Immature natural killer cell (primary cell): ENCODE data around the gene RASL12. TPM values are rescaled to one million over a fixed set of nuclear protein-coding genes. Genes with fewer than 3 reads are reported as not detected.
A peak's percentile ranks its signal among the peaks of the same experiment; 100 is the strongest.

Experiments
- DNase-seq, 3 donors: peaks; one replicate each; pipeline ENCODE4 v3.0.0; 2022; ENCODE audit warnings: mixed read lengths in 1 of 3
- H3K27ac Mint-ChIP-seq, 6 donors: one replicate each; pipeline ENCODE4 v1.8.0; 2020; ENCODE audit warnings: mixed read lengths in 6 of 6, mild to moderate bottlenecking in 5 of 6, inconsistent platforms in 4 of 6, moderate library complexity in 3 of 6
- H3K27me3 Mint-ChIP-seq, 3 donors: one replicate each; pipeline ENCODE4 v1.8.0; 2020 to 2021; ENCODE audit warnings: low read depth in 3 of 3, mild to moderate bottlenecking in 3 of 3, mixed read lengths in 3 of 3, moderate library complexity in 3 of 3, inconsistent platforms in 1 of 3
- H3K36me3 Mint-ChIP-seq, 3 donors: one replicate each; pipeline ENCODE4 v1.8.0; 2020; ENCODE audit warnings: mixed read lengths in 3 of 3, inconsistent platforms in 2 of 3, mild to moderate bottlenecking in 2 of 3
- H3K4me1 Mint-ChIP-seq, 2 donors: one replicate each; pipeline ENCODE4 v1.8.0; 2020; ENCODE audit warnings: inconsistent platforms in 2 of 2, mild to moderate bottlenecking in 2 of 2, mixed read lengths in 2 of 2, moderate library complexity in 1 of 2
- H3K4me3 Mint-ChIP-seq, 5 donors: one replicate each; pipeline ENCODE4 v1.8.0; 2020; ENCODE audit warnings: mild to moderate bottlenecking in 5 of 5, mixed read lengths in 5 of 5, inconsistent platforms in 3 of 5, moderate library complexity in 3 of 5
- H3K9me3 Mint-ChIP-seq, 6 donors: one replicate each; pipeline ENCODE4 v1.8.0; 2020; ENCODE audit warnings: mild to moderate bottlenecking in 6 of 6, mixed read lengths in 6 of 6, inconsistent platforms in 4 of 6, moderate library complexity in 3 of 6
- polyA plus RNA-seq, 3 donors: library from polyadenylated mRNA; unstranded; fragments of 300-500 nt; fragmentation: Illumina TruSeq; gene quantifications; one replicate each; pipeline ENCODE4 v1.2.3, GENCODE V29; 2021

The RASL12 gene
- polyA plus RNA-seq, 3 donors from 2014 or later: not detected

DNA sequence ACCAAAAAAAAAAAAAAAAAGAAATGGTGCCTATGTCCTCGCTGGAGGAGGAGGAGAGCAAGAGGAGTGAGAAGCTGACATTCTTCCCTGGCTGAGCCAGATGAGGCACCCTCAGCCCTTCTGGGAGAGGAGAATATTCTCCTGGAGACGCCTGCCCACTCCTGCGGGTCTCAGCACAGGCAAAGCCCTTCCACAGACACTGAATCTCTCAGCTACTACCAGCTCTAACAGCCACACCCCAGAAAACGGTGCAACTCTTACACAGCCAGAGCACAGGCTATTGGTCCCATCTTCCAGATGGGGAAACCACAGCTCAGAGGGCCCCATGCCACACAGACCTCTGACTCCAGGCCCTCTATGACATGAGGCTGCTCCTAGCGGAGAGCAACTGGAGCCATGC lies 5.7 kb downstream of the RASL12 start:
- Mint-ChIP-seq H3K4me3 (no peak overlapping the region), H3K27me3 (peaks cover 6 to 8% (median 6%) of the 10 kb centered on the region in 3 donors), H3K27ac (no peak overlapping the region), H3K4me1 (peaks cover 0 to 1% of the 10 kb centered on the region in 2 donors), H3K9me3 (no peaks in the 10 kb centered on the region), H3K36me3 (no peaks in the 10 kb centered on the region)
- DNase-seq: no peak

DNA sequence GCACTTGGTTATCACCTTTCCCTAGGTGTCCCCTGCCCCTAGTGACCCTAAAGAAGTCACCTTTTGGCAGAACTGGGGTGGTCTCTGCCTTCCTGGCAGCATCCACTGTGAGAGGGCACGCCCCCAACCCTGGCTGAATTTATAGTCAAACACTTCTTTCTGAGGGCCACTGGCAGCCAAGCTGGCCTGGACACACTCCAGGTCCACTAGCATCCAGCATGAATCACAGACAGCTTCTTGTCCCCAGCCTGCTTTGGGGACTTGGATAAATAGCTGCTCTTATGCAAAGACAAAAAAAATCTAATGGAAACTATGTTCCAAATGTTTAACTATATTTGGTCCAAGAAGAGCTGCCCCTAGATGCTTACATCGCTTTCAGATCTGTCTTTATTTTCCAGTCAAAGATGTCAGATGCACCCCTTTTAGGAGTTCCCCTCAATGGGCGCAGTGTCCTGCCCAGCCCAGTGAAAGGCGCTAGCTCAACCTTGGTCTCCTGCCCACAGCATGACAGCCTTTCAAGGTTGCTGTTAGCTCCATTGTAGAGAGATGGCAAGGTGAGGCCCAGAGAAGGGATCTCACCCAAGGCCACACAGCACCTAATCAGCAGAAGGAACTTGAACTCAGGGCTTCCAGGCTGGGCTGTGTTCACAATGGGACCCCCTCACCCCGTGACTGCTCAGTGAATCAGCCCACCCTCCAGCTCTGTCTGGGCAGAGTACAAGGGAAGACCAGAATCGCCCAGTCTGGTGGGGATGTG lies 7.0 kb downstream of the RASL12 start:
- no peaks in the 10 kb centered on the region for H3K36me3 Mint-ChIP-seq
- no peak overlapping the region for H3K27ac Mint-ChIP-seq
- no peaks in the 10 kb centered on the region for H3K4me1 Mint-ChIP-seq
- H3K27me3 Mint-ChIP-seq: peaks cover 5 to 6% (median 5%) of the 10 kb centered on the region in 3 donors
- no peak overlapping the region for H3K4me3 Mint-ChIP-seq
- DNase-seq: no peak
- no peaks in the 10 kb centered on the region for H3K9me3 Mint-ChIP-seq

DNA sequence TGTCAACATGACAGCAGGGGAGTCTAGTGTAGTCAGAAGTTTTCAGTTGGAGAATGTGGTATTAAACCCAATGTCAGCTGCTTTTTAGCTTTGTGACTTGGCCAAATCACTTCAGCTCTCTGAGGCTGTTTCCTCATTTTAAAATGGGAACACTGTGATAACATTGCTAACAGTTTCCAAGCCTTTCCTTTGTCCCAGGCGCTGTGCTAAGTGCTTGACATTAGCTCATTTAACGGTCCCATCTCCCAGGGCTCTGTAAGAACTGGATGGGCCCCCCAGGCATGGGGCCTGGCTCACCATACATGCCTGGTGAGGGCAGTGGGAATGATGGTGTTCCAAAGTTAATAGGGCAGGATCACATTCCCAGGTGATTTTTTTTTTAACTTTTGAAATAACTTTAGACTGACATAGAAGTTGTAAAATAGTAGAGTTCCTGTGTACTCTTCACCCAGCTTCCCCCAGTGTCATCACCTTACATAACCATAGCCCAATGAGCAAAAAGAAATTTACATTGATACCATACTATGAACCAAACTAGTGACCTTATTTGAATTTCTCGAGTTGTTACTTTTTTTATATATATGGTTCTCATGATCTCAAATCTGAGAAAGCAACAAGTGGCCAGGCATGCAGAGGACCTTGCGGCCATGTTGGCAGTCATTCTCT lies 7.7 kb downstream of the RASL12 start:
- H3K4me1 Mint-ChIP-seq: no peaks in the 10 kb centered on the region
- no peak overlapping the region for H3K27ac Mint-ChIP-seq
- no peaks in the 10 kb centered on the region for H3K36me3 Mint-ChIP-seq
- no peaks in the 10 kb centered on the region for H3K9me3 Mint-ChIP-seq
- no peak for DNase-seq
- no peak overlapping the region for H3K4me3 Mint-ChIP-seq
- H3K27me3 Mint-ChIP-seq: peaks cover 2 to 3% (median 3%) of the 10 kb centered on the region in 3 donors

DNA sequence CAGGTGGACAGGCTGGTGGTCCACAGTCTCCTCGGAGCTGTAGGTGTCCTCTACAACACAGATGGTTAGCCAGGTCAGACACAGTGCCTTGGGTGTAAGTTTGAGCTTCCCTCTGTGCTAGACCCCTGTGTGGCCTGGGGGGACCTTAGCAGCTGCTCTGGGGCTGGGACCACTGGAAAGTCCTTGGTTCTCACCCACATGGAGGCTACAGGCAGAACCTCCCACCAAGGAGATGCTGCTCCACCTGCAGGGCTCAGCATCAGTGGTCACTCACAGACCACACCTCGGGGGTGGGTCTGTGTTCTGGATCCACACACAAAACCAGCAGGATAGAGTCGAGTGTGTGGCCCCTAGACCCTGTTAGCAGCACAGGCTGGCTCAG lies 8.4 kb downstream of the RASL12 start:
- no peaks in the 10 kb centered on the region for H3K4me1 Mint-ChIP-seq
- peaks cover 2 to 3% (median 3%) of the 10 kb centered on the region in 3 donors for H3K27me3 Mint-ChIP-seq
- no peak overlapping the region for H3K4me3 Mint-ChIP-seq
- H3K36me3 Mint-ChIP-seq: no peaks in the 10 kb centered on the region
- no peak for DNase-seq
- no peak overlapping the region for H3K27ac Mint-ChIP-seq
- no peaks in the 10 kb centered on the region for H3K9me3 Mint-ChIP-seq

DNA sequence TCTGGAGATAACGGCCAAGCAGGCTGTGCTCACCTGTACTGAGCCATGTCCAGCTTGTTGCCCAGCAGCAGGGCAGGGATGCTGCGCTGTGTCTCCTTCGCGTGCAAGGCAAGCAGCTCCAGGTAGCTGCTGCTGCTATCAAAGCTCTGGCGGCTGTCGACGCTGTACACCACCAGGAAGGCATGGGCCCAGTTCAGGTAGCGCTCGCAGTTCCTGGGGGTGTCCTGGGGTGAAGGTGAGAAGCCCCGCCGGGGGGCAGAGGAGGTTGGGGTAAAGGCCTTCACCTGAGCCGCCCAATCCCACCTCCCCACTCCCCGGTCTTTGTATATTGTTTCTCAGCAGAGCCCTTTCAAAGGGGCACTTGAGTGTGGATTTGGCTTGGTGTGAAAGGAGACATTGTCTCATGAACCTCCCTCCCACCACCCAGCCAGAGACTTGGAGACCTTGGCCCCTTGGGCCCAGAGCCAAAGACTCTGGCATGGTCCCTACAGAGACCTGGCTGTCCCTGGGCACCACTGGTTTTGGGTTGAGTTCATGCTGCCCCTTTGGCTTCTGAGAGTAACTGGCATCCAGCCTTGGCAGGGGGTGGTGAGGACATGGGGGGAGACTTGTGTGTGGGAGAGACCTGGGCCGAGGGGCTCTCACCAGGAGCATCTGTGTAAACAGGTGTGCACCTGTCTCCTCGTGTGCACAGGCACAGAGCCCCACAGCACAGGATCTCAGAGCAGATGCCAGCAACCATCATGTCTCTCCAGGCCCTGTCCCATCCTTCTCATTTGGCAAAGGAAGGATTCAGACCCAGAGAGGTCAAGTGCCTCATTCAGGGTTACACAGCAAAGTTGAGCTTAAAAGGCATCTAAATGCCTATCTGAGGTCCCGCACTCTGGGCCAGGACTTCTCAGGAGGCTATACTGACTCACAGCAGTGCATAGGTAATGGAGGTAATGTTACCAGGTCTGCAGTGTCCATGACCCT lies 9.1 kb downstream of the RASL12 start:
- Mint-ChIP-seq H3K36me3 (no peaks in the 10 kb centered on the region), H3K4me1 (no peaks in the 10 kb centered on the region), H3K4me3 (no peak overlapping the region), H3K27me3 (peaks cover 2 to 3% (median 3%) of the 10 kb centered on the region in 3 donors), H3K9me3 (no peaks in the 10 kb centered on the region), H3K27ac (no peak overlapping the region)
- no peak for DNase-seq

DNA sequence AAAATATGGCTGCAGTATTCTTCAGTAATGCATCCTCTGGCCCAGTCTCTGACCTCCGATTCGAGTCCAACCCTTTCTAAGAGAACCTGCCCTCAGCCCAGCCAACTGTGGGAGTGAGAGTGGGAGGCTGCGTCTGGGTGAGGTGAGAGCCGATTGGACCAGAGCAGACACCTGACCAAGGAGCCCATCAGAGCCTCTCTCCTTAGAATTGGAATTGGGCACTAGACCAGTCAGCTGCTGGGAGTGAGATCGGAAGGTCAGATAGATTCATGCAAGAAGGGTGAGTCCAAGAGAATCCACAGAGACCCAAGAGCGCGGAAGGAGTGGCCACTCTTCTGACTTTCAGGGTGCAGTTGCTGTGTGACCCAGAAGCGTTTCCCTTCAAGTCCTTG lies 10.2 kb downstream of the RASL12 start:
- no peaks in the 10 kb centered on the region for H3K4me1 Mint-ChIP-seq
- no peaks in the 10 kb centered on the region for H3K9me3 Mint-ChIP-seq
- H3K27ac Mint-ChIP-seq: no peak overlapping the region
- H3K4me3 Mint-ChIP-seq: no peak overlapping the region
- H3K27me3 Mint-ChIP-seq: peaks cover 0 to 3% (median 0%) of the 10 kb centered on the region in 3 donors
- no peaks in the 10 kb centered on the region for H3K36me3 Mint-ChIP-seq
- no peak for DNase-seq

DNA sequence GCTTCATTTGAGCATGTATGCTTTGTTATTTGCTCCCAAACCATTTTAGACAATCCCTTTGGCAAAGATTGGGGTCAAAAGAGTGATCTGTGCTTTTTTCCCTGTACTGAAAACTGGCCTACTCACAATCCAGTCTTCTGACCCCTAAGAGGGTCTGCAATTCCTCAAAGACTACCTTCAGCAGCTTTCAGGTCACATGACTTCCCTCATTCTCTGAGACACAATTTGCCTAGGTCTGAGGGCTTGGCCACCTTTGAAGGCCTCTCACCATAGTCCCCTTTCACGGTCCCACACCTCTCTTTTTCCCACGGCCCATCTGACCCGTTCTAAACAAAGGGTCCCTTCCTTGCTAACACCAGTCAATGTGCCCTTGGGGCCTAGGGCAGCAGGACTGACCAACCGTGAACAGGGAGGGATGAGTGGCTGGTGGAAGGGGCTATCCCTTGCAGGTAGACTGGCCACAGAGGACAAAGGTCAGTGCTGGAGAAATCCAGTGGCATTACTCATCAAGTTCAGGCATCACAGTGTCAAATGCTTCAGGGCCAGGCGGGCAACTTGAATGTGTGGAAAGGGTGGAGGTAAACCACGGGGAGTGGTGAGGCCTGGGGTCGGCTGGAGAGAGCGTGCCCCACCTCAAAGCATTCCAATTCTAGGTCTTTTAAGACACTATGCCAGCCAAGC lies 10.8 kb downstream of the RASL12 start:
- no peaks in the 10 kb centered on the region for H3K36me3 Mint-ChIP-seq
- H3K27ac Mint-ChIP-seq: no peak overlapping the region
- DNase-seq: no peak
- H3K4me3 Mint-ChIP-seq: no peak overlapping the region
- peaks cover 0 to 1% (median 0%) of the 10 kb centered on the region in 3 donors for H3K27me3 Mint-ChIP-seq
- H3K9me3 Mint-ChIP-seq: no peaks in the 10 kb centered on the region
- H3K4me1 Mint-ChIP-seq: no peaks in the 10 kb centered on the region

DNA sequence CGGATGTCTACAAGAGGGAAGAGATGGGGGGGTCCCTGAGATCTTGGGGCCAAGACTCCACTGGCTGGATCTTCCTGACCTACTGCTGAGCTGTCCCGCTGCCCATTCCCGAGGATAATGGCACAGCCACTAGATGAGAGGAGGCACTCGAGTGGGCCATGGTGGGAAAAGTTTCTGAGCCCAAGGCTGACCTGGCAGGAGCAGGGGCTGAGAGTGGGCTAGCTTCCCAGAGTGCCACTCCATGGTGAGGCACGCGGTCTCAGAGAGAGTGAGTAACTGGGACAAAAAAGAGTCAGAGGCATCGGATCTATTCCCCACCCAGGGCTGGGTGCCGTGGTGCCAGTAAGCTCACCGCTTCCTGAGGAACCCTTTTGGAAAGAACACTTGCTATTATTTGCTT lies 11.7 kb downstream of the RASL12 start:
- no peaks in the 10 kb centered on the region for H3K9me3 Mint-ChIP-seq
- H3K27ac Mint-ChIP-seq: no peak overlapping the region
- no peaks in the 10 kb centered on the region for H3K4me1 Mint-ChIP-seq
- DNase-seq: no peak
- H3K4me3 Mint-ChIP-seq: no peak overlapping the region
- H3K36me3 Mint-ChIP-seq: no peaks in the 10 kb centered on the region
- no peaks in the 10 kb centered on the region for H3K27me3 Mint-ChIP-seq

DNA sequence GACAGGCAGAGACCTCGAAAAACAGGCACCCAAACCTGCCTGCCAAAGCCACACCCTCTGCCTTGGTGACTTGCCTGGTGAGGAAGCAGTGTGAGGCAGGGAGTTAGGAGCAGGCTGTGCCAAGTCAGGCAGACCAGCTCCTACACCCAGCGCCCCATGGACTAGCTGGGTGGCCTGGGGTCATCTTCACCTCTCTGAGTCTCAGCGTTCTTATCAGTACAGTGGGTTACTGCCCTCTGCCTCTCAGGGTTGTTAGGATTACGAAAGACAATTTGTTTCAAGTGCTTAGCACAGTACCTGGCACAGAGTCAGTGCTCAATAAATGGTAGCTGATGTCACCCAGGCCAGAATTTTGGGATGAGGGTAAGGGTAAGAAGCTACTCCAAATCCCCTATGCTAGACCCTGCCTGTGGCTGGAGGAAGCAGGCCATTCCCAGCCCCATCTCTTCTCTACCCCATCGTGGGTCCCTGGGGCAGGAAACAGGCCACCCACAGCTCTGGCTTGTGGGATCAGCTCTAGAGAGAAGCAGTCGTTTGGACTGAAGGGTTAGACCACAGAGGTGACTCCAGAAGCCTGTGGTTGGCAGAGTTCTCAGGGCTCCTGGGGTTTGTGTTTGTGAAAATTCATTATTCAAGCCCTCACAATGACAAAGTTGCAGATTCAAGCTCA lies 12.5 kb downstream of the RASL12 start:
- H3K27ac Mint-ChIP-seq: peak overlapping the region in 1 of 6 donors; percentile 16
- H3K27me3 Mint-ChIP-seq: no peaks in the 10 kb centered on the region
- no peaks in the 10 kb centered on the region for H3K9me3 Mint-ChIP-seq
- no peak for DNase-seq
- peaks cover 0 to 2% of the 10 kb centered on the region in 2 donors for H3K4me1 Mint-ChIP-seq
- H3K4me3 Mint-ChIP-seq: no peak overlapping the region
- H3K36me3 Mint-ChIP-seq: no peaks in the 10 kb centered on the region

DNA sequence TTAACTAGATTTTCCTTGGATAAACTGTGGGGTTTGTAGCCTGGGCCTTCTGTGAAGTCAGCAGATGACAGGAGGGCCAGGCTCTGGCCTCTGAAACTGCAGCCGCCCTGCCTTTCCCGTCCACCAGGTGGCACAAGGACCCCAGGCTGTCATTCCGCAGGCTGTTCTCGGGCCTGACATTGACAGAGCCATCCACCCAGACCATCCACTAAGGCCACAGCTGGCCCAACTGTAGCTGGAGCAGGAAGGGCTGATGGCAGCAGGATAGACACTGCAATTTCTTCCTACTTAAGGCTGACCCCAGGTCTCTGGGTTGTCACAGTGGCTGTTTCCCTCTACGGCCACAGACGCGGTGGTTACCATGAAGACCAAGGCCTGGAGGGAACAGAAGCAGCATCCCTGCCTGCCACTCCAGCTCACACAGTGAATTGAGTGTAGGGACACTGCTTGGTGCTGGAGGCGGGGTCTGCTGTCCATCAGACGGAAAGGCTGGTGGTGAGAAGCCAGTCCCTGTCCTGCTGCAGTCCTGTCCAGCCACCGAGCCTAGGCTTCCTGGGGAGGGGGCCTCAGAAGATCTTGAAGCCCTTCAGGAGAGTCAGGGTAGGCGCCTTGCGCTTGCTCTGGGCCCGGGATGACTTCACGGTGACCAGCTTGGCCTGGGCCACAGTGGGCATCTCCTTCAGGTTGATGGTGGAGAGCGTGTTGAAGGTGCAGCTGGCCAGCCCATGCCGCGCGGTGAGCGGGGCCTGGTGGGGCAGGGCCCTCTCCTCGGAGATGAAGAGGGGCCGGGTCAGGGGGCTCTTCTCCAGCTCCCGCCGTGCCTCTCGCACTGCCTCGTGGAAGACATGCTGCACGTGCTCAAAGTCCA lies 13.2 kb downstream of the RASL12 start:
- peak; percentile 37 to 49 (median 38) for DNase-seq
- peaks cover 7 to 10% of the 10 kb centered on the region in 2 donors for H3K4me1 Mint-ChIP-seq
- H3K36me3 Mint-ChIP-seq: no peaks in the 10 kb centered on the region
- peaks cover 0 to 2% (median 0%) of the 10 kb centered on the region in 3 donors for H3K27me3 Mint-ChIP-seq
- no peak overlapping the region for H3K27ac Mint-ChIP-seq
- H3K4me3 Mint-ChIP-seq: no peak overlapping the region
- H3K9me3 Mint-ChIP-seq: no peaks in the 10 kb centered on the region

DNA sequence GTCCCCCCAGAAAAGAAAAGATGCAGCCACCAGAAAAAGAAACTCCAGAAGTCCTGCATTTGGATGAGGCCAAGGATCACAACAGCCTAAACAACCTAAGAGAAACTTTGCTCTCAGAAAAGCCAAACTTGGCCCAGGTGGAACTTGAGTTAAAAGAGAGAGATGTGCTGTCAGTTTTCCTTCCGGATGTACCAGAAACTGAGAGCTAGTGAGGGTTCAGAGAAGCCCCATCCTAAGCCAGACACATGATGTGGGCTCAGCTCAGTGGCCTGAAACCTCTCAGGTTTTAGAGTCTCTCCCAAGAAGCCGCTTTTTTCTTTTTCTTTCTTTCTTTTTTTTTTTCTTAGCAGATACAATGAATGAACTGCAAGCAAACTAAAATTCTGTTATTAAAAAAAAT lies 14.8 kb downstream of the RASL12 start:
- Mint-ChIP-seq H3K27me3 (peaks cover 0 to 6% (median 2%) of the 10 kb centered on the region in 3 donors), H3K4me3 (no peak overlapping the region), H3K9me3 (no peaks in the 10 kb centered on the region), H3K4me1 (peaks cover 14 to 18% of the 10 kb centered on the region in 2 donors), H3K36me3 (no peaks in the 10 kb centered on the region), H3K27ac (no peak overlapping the region)
- no peak for DNase-seq

DNA sequence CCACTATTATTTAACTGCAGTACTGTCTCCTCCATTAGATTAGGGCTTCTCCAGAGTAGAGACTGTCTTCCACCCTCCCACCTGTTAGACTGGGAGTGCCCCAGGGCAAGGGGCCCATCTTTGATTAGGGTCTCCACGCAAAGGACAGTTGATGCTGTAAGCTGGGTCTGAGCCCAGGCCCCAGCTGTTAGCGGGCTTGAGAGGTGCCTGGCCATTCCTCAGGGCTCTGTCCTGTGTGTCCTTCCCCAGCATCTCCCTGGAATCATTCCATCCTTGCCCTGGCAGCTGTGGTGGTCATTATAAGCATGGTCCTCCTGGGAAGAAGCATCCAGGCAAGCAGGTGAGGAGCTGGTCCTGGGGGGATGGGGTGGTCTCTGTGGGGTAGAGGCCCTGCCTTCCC lies 16.5 kb downstream of the RASL12 start:
- H3K9me3 Mint-ChIP-seq: no peaks in the 10 kb centered on the region
- H3K4me3 Mint-ChIP-seq: no peak overlapping the region

More for the DNA sequence above, 16.5 kb downstream of the RASL12 start:
- Mint-ChIP-seq H3K27me3 (peaks cover 0 to 6% (median 2%) of the 10 kb centered on the region in 3 donors), H3K27ac (peak overlapping the region in 1 of 6 donors; percentile 50), H3K4me1 (peaks cover 14 to 18% of the 10 kb centered on the region in 2 donors), H3K36me3 (no peaks in the 10 kb centered on the region)
- no peak for DNase-seq
